PC-3 (cell line): ENCODE data around the gene MED13L. TPM values are rescaled to one million over a fixed set of nuclear protein-coding genes. Genes with fewer than 3 reads are reported as not detected.

Source experiments
- ATAC-seq: fragments of 200-7000 bp; cut with Tn5 transposase; 2 replicates; pipeline ENCODE4 v1.9.1; 2020; ENCODE audit warnings: mild to moderate bottlenecking, moderate library complexity
- BruUV-seq: library from RNA; stranded (reverse); fragments of 400-500 nt; replicated peaks from 2 replicates; lab custom pipeline; 2021; lab: Mats Ljungman, UMichigan
- CTCF ChIA-PET: fragments of 300-600 bp; sonication (Branson Sonifier 250); formaldehyde crosslinking; loops from one replicate; lab custom pipeline; 2022; ENCODE audit warnings: antibody characterized with exemption; lab: Charles Lee
- POLR2A ChIA-PET: fragments of 300-600 bp; sonication (Branson Sonifier 250); formaldehyde crosslinking; loops from one replicate; lab custom pipeline; 2022; ENCODE audit warnings: antibody characterized with exemption; ENCODE audit not compliant: unreplicated experiment; lab: Charles Lee
- DNase-seq: peaks from one replicate; pipeline ENCODE4 v3.0.0-alpha.2; 2015
- H2AFZ ChIP-seq: fragments of 300-600 bp; sonication (generic); 2 replicates; pipeline ENCODE4 v1.6.0; 2016; ENCODE audit warnings: antibody characterized with exemption, low read length
- H3F3A ChIP-seq: fragments of 300-600 bp; sonication (generic); one replicate; pipeline ENCODE4 v1.6.0; 2017; ENCODE audit warnings: antibody characterized with exemption, low read length, control low read depth, mild to moderate bottlenecking; ENCODE audit not compliant: unreplicated experiment
- H3K27ac ChIP-seq: fragments of 300-600 bp; sonication (generic); 2 replicates; pipeline ENCODE4 v1.5.1; 2016; ENCODE audit warnings: mild to moderate bottlenecking, low read length
- H3K27me3 ChIP-seq: fragments of 300-600 bp; sonication (generic); 2 replicates; pipeline ENCODE4 v1.6.1; 2016; ENCODE audit warnings: low read length, mixed read lengths
- H3K36me3 ChIP-seq: fragments of 300-600 bp; sonication (generic); 2 replicates; pipeline ENCODE4 v1.6.1; 2016; ENCODE audit warnings: low read depth, mixed run types, low read length, mixed read lengths
- H3K4me1 ChIP-seq: fragments of 300-600 bp; sonication (generic); 2 replicates; pipeline ENCODE4 v1.5.1; 2016; ENCODE audit warnings: low read length; ENCODE audit not compliant: insufficient read depth
- H3K4me2 ChIP-seq: fragments of 300-600 bp; sonication (generic); 2 replicates; pipeline ENCODE4 v1.6.0; 2016; ENCODE audit warnings: low read length
- H3K4me3 ChIP-seq: fragments of 300-600 bp; sonication (generic); 2 replicates; pipeline ENCODE4 v1.5.1; 2016; ENCODE audit warnings: mild to moderate bottlenecking, low read length, mixed read lengths
- H3K79me2 ChIP-seq: fragments of 300-600 bp; sonication (generic); 2 replicates; pipeline ENCODE4 v1.6.1; 2017; ENCODE audit warnings: low read length, mixed read lengths
- H3K9ac ChIP-seq: fragments of 300-600 bp; sonication (generic); 2 replicates; pipeline ENCODE4 v1.6.0; 2016; ENCODE audit warnings: mild to moderate bottlenecking, low read length
- H3K9me2 ChIP-seq: fragments of 300-600 bp; sonication (generic); replicated peaks from 2 replicates; pipeline ENCODE4 v1.6.1; 2016; ENCODE audit warnings: mixed run types, low read length, mixed read lengths
- H3K9me3 ChIP-seq: fragments of 300-600 bp; sonication (generic); 2 replicates; pipeline ENCODE4 v1.6.1; 2016; ENCODE audit warnings: low read length, mixed read lengths
- H4K20me1 ChIP-seq: fragments of 300-600 bp; sonication (generic); 2 replicates; pipeline ENCODE4 v1.6.1; 2016; ENCODE audit warnings: low read length, mixed read lengths
- CTCF ChIP-seq: fragments of 300-600 bp; sonication (generic); conservative IDR thresholded peaks from 2 replicates; pipeline ENCODE4 v1.5.1; 2017; ENCODE audit warnings: antibody characterized with exemption, low read depth, mild to moderate bottlenecking, low read length
- EZH2 ChIP-seq: fragments of 300-600 bp; sonication (generic); IDR thresholded peaks from one replicate; pipeline ENCODE4 v1.6.1; 2017; ENCODE audit warnings: antibody characterized with exemption, mild to moderate bottlenecking, low read length; ENCODE audit not compliant: unreplicated experiment
- EZH2phosphoT487 ChIP-seq: fragments of 300-600 bp; sonication (generic); IDR thresholded peaks from 2 replicates; pipeline ENCODE4 v1.6.1; 2018; ENCODE audit warnings: mild to moderate bottlenecking, antibody characterized with exemption, low read length, borderline replicate concordance
- intact Hi-C: fragments of 100-400 bp; cut with micrococcal nuclease; formaldehyde crosslinking; loops from 2 replicates; pipeline ENCODE4 v1.9.0; 2023
- total RNA-seq: library from RNA; depleted of rRNA; stranded (reverse); fragments of >200 nt; gene quantifications from 2 replicates; pipeline ENCODE4 v1.2.3, GENCODE V29; 2014

MED13L gene
- total RNA-seq, 1 experiment from 2014 or later = 61.2 TPM

DNA sequence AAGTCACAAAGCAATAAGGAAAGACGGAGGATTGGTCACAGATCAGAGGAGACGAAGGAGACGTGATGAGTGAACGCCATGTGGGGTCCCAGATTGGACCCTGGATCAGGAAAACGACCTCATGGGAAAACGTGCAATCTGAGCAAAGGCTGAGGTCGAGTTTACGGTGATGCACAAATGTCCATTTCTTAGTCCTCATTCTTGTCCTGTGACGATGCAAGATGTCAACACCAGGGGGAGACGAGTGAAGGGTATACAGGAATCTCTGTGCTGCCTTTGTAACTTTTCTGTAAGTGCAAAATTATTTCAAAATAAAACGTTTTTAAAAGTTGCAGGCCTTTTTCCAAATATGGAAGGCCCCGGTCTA lies 329.8 kb downstream of the MED13L start:
- intact Hi-C loops = no loop called here
- Histone ChIP-seq H3K79me2 (no peaks in the 10 kb centered on the region), H3K27ac (no peak overlapping the region), H4K20me1 (no peaks in the 10 kb centered on the region), H3K4me3 (no peak overlapping the region), H3K9me3 (no peaks in the 10 kb centered on the region), H3K9ac (no peak overlapping the region), H3K4me2 (no peak overlapping the region), H3K27me3 (no peaks in the 10 kb centered on the region), H3K9me2 (no peaks in the 10 kb centered on the region), H3F3A (no peaks in the 10 kb centered on the region), H3K36me3 (no peaks in the 10 kb centered on the region), H3K4me1 (no peaks in the 10 kb centered on the region), H2AFZ (no peak overlapping the region)
- BruUV-seq = no TSS peak
- POLR2A ChIA-PET = no interaction called here
- CTCF ChIA-PET = interaction anchor here (0.6 to 1.2 kb wide), 5 partner anchors 10 to 1324 kb away, joined by 3 to 5 read pairs (median 3); no protein-coding TSS in a partner anchor
- TF ChIP-seq EZH2 = no peak
- TF ChIP-seq EZH2phosphoT487 = no peak
- no peak; the same call in 1 of the 2 replicates for TF ChIP-seq CTCF
- DNase-seq = no peak
- no peak for ATAC-seq

DNA sequence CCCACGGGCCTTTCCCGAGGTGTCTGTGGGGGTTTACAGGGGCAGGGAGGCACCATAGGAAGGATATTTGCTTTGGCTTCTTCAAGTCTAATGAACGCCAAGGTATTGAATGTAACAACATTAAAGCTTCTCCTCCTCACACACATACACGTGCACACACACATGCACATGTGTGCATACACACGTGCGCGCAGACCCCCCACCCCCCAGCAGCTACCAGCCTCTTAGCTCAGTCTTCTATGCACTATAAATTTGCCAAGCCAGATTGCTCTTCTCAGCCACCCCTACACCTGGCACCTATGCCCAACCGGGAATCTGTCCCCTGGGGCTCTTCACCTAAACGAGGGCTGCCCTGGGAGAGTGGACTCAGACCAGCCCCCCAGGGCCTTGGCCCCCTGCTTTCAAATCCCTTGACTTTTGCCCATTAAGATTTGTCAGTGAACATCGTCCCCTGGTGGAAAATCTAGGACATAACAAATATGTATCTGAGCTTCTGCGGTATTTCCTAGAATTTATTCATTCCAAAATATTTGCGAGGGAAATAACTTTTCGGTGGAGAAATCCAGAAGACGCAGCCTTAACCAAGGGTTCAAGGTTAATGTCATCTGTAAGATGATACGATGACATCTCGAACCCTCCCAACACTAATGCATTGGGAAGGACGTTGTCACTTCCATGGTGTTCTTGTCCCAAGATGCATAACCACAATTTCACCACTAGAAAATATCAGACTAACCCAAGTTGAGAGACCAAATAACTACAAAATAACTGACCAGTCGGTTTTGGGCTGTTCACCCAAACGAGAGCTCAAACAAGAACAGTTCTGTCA lies 330.4 kb downstream of the MED13L start:
- Histone ChIP-seq H2AFZ (no peak overlapping the region), H3K27ac (no peak overlapping the region), H3K9ac (no peak overlapping the region), H3K4me3 (no peak overlapping the region), H4K20me1 (no peaks in the 10 kb centered on the region), H3K9me3 (no peaks in the 10 kb centered on the region), H3K4me2 (no peak overlapping the region), H3F3A (no peaks in the 10 kb centered on the region), H3K79me2 (no peaks in the 10 kb centered on the region), H3K27me3 (no peaks in the 10 kb centered on the region), H3K9me2 (no peaks in the 10 kb centered on the region), H3K36me3 (no peaks in the 10 kb centered on the region), H3K4me1 (no peaks in the 10 kb centered on the region)
- BruUV-seq = no TSS peak
- intact Hi-C loops = no loop called here
- CTCF ChIA-PET = interaction anchor here (0.6 to 1.2 kb wide), 9 partner anchors 10 to 1327 kb away, joined by 3 to 13 read pairs (median 3); no protein-coding TSS in a partner anchor
- ATAC-seq = peak; percentile 23
- POLR2A ChIA-PET = no interaction called here
- peak; percentile 57 for DNase-seq
- no peak for TF ChIP-seq EZH2phosphoT487
- TF ChIP-seq CTCF = peak; percentile 91

- no peak overlapping the region for H2AFZ ChIP-seq
- no peak overlapping the region for H3K4me2 ChIP-seq
- H3K9me2 ChIP-seq = no peaks in the 10 kb centered on the region
- CTCF ChIA-PET = interaction anchor here (0.6 kb wide), 1 partner anchor 27 kb away, joined by 4 read pairs; no protein-coding TSS in a partner anchor
- intact Hi-C loops = no loop called here
- no peaks in the 10 kb centered on the region for H4K20me1 ChIP-seq
- POLR2A ChIA-PET = no interaction called here
- ATAC-seq = no peak
- no peak overlapping the region for H3K27ac ChIP-seq
- no peak for DNase-seq
- BruUV-seq = no TSS peak
- H3K36me3 ChIP-seq = no peaks in the 10 kb centered on the region
- H3K27me3 ChIP-seq = no peaks in the 10 kb centered on the region
- no peak overlapping the region for H3K9ac ChIP-seq
- no peaks in the 10 kb centered on the region for H3K4me1 ChIP-seq
- no peak overlapping the region for H3K4me3 ChIP-seq
- TF ChIP-seq EZH2 (no peak), EZH2phosphoT487 (no peak), CTCF (no peak)
- H3F3A ChIP-seq = no peaks in the 10 kb centered on the region
- H3K9me3 ChIP-seq = no peaks in the 10 kb centered on the region
- no peaks in the 10 kb centered on the region for H3K79me2 ChIP-seq
Observed at GRCh38 chr12:115946092-115946491, 331.4 kb downstream of the MED13L start.
